Karpas-422 (cell line): ENCODE results near the gene GUCA2A. TPM values are rescaled to one million over a fixed set of nuclear protein-coding genes. Genes with fewer than 3 reads are reported as not detected.

ENCODE experiments used
- DNase-seq: peaks from one replicate; pipeline ENCODE4 v3.0.0-alpha.2; 2015
- H2AFZ ChIP-seq: fragments of 200-600 bp; sonication (generic); 2 replicates; pipeline ENCODE4 v1.6.1; 2014; ENCODE audit warnings: antibody characterized with exemption, low read length, mixed read lengths
- H3K27ac ChIP-seq: fragments of 200-600 bp; sonication (generic); 2 replicates; pipeline ENCODE4 v1.5.1; 2014; ENCODE audit warnings: mild to moderate bottlenecking, low read length, moderate library complexity
- H3K27me3 ChIP-seq: fragments of 200-600 bp; sonication (generic); 2 replicates; pipeline ENCODE4 v1.6.1; 2014; ENCODE audit warnings: low read length, mixed read lengths
- H3K36me3 ChIP-seq: fragments of 200-600 bp; sonication (generic); 2 replicates; pipeline ENCODE4 v1.6.1; 2014; ENCODE audit warnings: low read length, mixed read lengths; ENCODE audit not compliant: insufficient read depth
- H3K4me1 ChIP-seq: fragments of 200-600 bp; sonication (generic); 2 replicates; pipeline ENCODE4 v1.6.1; 2014; ENCODE audit warnings: mild to moderate bottlenecking, low read length, mixed read lengths
- H3K4me2 ChIP-seq: fragments of 200-600 bp; sonication (generic); 2 replicates; pipeline ENCODE4 v1.6.1; 2014; ENCODE audit warnings: low read length, low read depth, mild to moderate bottlenecking; ENCODE audit not compliant: poor library complexity, severe bottlenecking
- H3K4me3 ChIP-seq: fragments of 200-600 bp; sonication (generic); 2 replicates; pipeline ENCODE4 v1.5.1; 2014; ENCODE audit warnings: mild to moderate bottlenecking, antibody characterized with exemption, low read length, mixed read lengths
- H3K79me2 ChIP-seq: fragments of 200-600 bp; sonication (generic); 2 replicates; pipeline ENCODE4 v1.6.1; 2014; ENCODE audit warnings: mild to moderate bottlenecking, low read length, mixed read lengths
- H3K9ac ChIP-seq: fragments of 200-600 bp; sonication (generic); 2 replicates; pipeline ENCODE4 v1.6.0; 2014; ENCODE audit warnings: low read length
- H3K9me2 ChIP-seq: fragments of 200-600 bp; sonication (generic), shearing (Covaris generic); replicated peaks from 2 replicates; pipeline ENCODE4 v1.6.0; 2014; ENCODE audit warnings: mild to moderate bottlenecking, low read length, moderate library complexity; ENCODE audit not compliant: insufficient read depth
- H3K9me3 ChIP-seq: fragments of 300-700, 200-600 bp; sonication (generic); 2 replicates; pipeline ENCODE4 v1.6.1; 2014; ENCODE audit warnings: low read length, mixed read lengths
- H4K20me1 ChIP-seq: fragments of 200-600 bp; sonication (generic); 2 replicates; pipeline ENCODE4 v1.6.1; 2014; ENCODE audit warnings: mild to moderate bottlenecking, antibody characterized with exemption, low read length, low read depth; ENCODE audit not compliant: insufficient read depth
- total RNA-seq: library from RNA; depleted of rRNA; stranded (reverse); fragments of >200 nt; shearing (Covaris generic); gene quantifications from 2 replicates; pipeline ENCODE4 v1.2.3, GENCODE V29; 2014; ENCODE audit warnings: low replicate concordance

The GUCA2A gene
- total RNA-seq, 1 experiment from 2014 or later, result not detected

DNA sequence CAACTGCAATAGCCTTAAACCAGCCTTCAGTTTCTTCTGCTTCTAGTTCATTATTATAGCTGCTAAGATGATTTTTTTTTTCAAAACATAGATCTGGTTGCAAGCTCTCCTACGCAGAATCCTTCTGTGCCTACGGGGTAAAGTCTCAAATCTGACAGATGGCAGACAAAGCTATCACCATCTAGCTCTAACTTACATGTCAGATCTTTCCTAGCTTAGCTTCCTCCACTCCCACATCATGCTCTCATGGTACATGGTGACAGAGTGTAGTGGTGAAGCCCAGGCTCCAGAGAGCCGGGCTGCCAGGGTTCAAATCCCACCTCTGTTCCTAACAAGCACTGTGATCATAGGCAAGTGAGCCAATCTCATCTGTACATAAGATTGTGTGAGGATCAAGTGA, 35.6 kb downstream of the GUCA2A start:
- Histone ChIP-seq H3K27me3 (no peaks in the 10 kb centered on the region; the same call in 1 of the 2 replicates), H3K79me2 (no peaks in the 10 kb centered on the region), H2AFZ (no peak overlapping the region), H3K36me3 (no peaks in the 10 kb centered on the region), H3K27ac (no peak overlapping the region), H3K9ac (no peak overlapping the region), H3K9me3 (no peaks in the 10 kb centered on the region), H3K4me1 (no peaks in the 10 kb centered on the region), H3K4me2 (no peak overlapping the region), H4K20me1 (no peaks in the 10 kb centered on the region), H3K9me2 (no peaks in the 10 kb centered on the region), H3K4me3 (no peak overlapping the region)
- no peak for DNase-seq

GRCh38 chr1:42128499-42128898, 36.0 kb downstream of the GUCA2A start:
- Histone ChIP-seq H3K27ac (no peak overlapping the region), H3K4me3 (no peak overlapping the region), H3K79me2 (no peaks in the 10 kb centered on the region), H3K9ac (no peak overlapping the region), H3K36me3 (no peaks in the 10 kb centered on the region), H2AFZ (no peak overlapping the region), H3K4me2 (no peak overlapping the region), H3K4me1 (no peaks in the 10 kb centered on the region), H3K27me3 (no peaks in the 10 kb centered on the region; the same call in 1 of the 2 replicates), H3K9me3 (no peaks in the 10 kb centered on the region), H4K20me1 (no peaks in the 10 kb centered on the region), H3K9me2 (no peaks in the 10 kb centered on the region)
- no peak for DNase-seq

DNA sequence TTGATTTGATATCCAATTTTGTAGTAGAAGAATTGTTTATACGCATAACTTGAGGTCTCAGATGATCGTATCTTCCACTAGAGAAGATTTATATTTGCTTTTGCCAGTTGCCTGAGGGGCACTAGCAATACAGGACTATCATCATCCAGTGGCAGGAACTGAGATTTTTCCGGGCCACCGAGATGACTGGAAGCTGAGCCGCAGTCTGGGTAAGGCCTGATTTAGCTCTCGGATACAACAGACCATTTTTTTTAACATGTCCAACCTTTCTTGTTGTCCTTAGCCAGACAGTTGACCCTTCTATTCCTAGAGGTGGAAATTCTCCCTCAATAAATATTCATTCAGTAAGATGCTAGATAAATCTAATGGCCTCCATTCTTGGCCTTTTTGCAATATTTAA, 36.8 kb downstream of the GUCA2A start:
- Histone ChIP-seq H3K4me2 (no peak overlapping the region), H3K4me3 (no peak overlapping the region)

GRCh38 chr1:42125552-42125951, 39.0 kb downstream of the GUCA2A start:
- Histone ChIP-seq H3K9me2 (no peaks in the 10 kb centered on the region), H3K4me2 (no peak overlapping the region), H3K27me3 (no peaks in the 10 kb centered on the region; the same call in 1 of the 2 replicates), H2AFZ (no peak overlapping the region), H3K9ac (no peak overlapping the region), H3K9me3 (no peaks in the 10 kb centered on the region), H3K4me3 (no peak overlapping the region), H4K20me1 (no peaks in the 10 kb centered on the region), H3K36me3 (no peaks in the 10 kb centered on the region), H3K79me2 (no peaks in the 10 kb centered on the region), H3K27ac (no peak overlapping the region), H3K4me1 (no peaks in the 10 kb centered on the region)
- DNase-seq, result no peak

More for the DNA sequence above, 36.8 kb downstream of the GUCA2A start:
- Histone ChIP-seq H3K27ac (no peak overlapping the region), H4K20me1 (no peaks in the 10 kb centered on the region), H3K36me3 (no peaks in the 10 kb centered on the region), H3K4me1 (no peaks in the 10 kb centered on the region), H3K9ac (no peak overlapping the region), H3K27me3 (no peaks in the 10 kb centered on the region; the same call in 1 of the 2 replicates), H3K9me3 (no peaks in the 10 kb centered on the region), H2AFZ (no peak overlapping the region), H3K79me2 (no peaks in the 10 kb centered on the region), H3K9me2 (no peaks in the 10 kb centered on the region)
- DNase-seq, result no peak

DNA sequence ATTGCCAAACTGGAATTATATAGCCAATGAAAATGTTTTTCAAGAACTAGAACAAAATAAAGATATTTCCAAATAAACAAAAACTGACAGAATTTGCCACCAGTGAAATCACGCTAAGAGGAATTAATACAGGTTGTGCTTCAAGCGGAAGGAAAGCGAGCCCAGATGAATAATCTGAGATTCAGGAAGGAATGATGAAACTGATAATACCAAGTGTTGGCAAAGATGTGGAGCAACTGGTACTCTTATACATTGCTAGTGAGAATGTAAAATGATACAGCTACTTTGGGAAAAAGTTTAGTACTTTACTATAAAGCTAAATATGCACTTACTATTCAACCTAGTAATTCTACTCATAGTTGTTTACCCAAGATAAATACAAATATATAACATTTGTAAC, 42.1 kb downstream of the GUCA2A start:
- Histone ChIP-seq H4K20me1 (no peaks in the 10 kb centered on the region), H3K9ac (no peak overlapping the region), H3K9me3 (no peaks in the 10 kb centered on the region), H3K4me3 (no peak overlapping the region), H3K36me3 (no peaks in the 10 kb centered on the region), H2AFZ (no peak overlapping the region), H3K4me2 (no peak overlapping the region), H3K4me1 (no peaks in the 10 kb centered on the region), H3K79me2 (no peaks in the 10 kb centered on the region), H3K27ac (no peak overlapping the region), H3K9me2 (no peaks in the 10 kb centered on the region), H3K27me3 (no peaks in the 10 kb centered on the region; the same call in 1 of the 2 replicates)
- no peak for DNase-seq

GRCh38 chr1:42118125-42118524, 46.4 kb downstream of the GUCA2A start:
- Histone ChIP-seq H3K27me3 (no peaks in the 10 kb centered on the region), H4K20me1 (no peaks in the 10 kb centered on the region), H3K9ac (no peak overlapping the region), H3K4me2 (no peak overlapping the region), H3K9me3 (no peaks in the 10 kb centered on the region), H3K36me3 (no peaks in the 10 kb centered on the region), H3K4me1 (no peaks in the 10 kb centered on the region), H3K27ac (no peak overlapping the region), H3K79me2 (no peaks in the 10 kb centered on the region), H3K4me3 (no peak overlapping the region), H2AFZ (no peak overlapping the region), H3K9me2 (no peaks in the 10 kb centered on the region)
- DNase-seq, result no peak

GRCh38 chr1:42117214-42117613, 47.3 kb downstream of the GUCA2A start:
- no peak overlapping the region for H2AFZ ChIP-seq
- no peaks in the 10 kb centered on the region for H3K79me2 ChIP-seq
- H3K36me3 ChIP-seq, result no peaks in the 10 kb centered on the region
- H3K9me3 ChIP-seq, result no peaks in the 10 kb centered on the region
- no peak overlapping the region for H3K9ac ChIP-seq
- no peaks in the 10 kb centered on the region for H3K4me1 ChIP-seq
- no peak overlapping the region for H3K4me3 ChIP-seq
- no peaks in the 10 kb centered on the region for H3K27me3 ChIP-seq
- no peak overlapping the region for H3K27ac ChIP-seq
- no peaks in the 10 kb centered on the region for H3K9me2 ChIP-seq
- H3K4me2 ChIP-seq, result no peak overlapping the region
- no peak for DNase-seq
- no peaks in the 10 kb centered on the region for H4K20me1 ChIP-seq

DNA sequence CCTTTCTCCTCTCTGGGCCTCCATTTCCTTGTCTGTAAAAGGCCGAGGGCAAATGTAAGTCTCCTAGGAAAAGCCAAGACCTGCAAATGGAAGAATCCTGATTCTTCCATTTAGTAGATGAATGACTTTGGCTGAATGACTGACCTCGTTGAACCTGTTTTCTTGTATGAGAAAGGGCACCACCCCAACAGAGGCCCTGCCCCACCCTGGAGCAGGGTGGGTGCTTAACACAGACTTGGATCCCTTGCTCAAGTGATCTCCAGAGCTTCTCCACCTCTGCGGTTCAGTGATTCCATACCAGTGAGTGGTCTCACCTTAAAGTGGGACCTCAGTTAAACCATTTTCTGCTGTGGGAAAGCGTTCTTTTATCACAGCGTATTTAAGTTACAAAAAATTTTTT, 50.3 kb downstream of the GUCA2A start:
- Histone ChIP-seq H3K27me3 (no peaks in the 10 kb centered on the region), H3K9ac (no peak overlapping the region), H4K20me1 (no peaks in the 10 kb centered on the region), H3K4me2 (no peak overlapping the region), H3K9me2 (no peaks in the 10 kb centered on the region), H2AFZ (no peak overlapping the region), H3K36me3 (no peaks in the 10 kb centered on the region), H3K4me1 (no peaks in the 10 kb centered on the region), H3K27ac (no peak overlapping the region), H3K79me2 (no peaks in the 10 kb centered on the region), H3K9me3 (no peaks in the 10 kb centered on the region), H3K4me3 (no peak overlapping the region)
- no peak for DNase-seq
